Esophagus mucosa (tissue), 1 donor: ENCODE measurements around the gene SORBS1. TPM values are rescaled to one million over a fixed set of nuclear protein-coding genes. Genes with fewer than 3 reads are reported as not detected.

Source experiments
- ATAC-seq: fragments of 200-7000 bp; cut with Tn5 transposase; one replicate; pipeline ENCODE4 v1.9.1; 2020
- total RNA-seq: library from RNA; stranded (reverse); gene quantifications from one replicate; pipeline ENCODE4 v1.2.4, GENCODE V29; 2023
- donor health status: DM: yes; HTN: yes; CAD: no.

Gene SORBS1
- total RNA-seq: 23.2 TPM

- ATAC-seq: peak; percentile 100
Measured at GRCh38 chr10:95561177-95561863, at the start of gene SORBS1. SORBS1 (minus strand) TSS chr10:95561371; CDS start chr10:95441135, 120,236 bp downstream.

GRCh38 chr10:95610727-95611126, 49.6 kb upstream of the SORBS1 start:
- no peak for ATAC-seq

GRCh38 chr10:95606922-95607321, 45.8 kb upstream of the SORBS1 start:
- no peak for ATAC-seq

GRCh38 chr10:95605163-95605562, 44.0 kb upstream of the SORBS1 start:
- ATAC-seq: no peak

GRCh38 chr10:95604630-95605029, 43.5 kb upstream of the SORBS1 start:
- ATAC-seq: no peak

- no peak for ATAC-seq
Measured at GRCh38 chr10:95602382-95602781, 41.2 kb upstream of the SORBS1 start.

GRCh38 chr10:95601116-95601719, 40.0 kb upstream of the SORBS1 start:
- peak; percentile 96 for ATAC-seq

- no peak for ATAC-seq
Measured at GRCh38 chr10:95600158-95600557, 39.0 kb upstream of the SORBS1 start.

GRCh38 chr10:95597788-95598187, 36.6 kb upstream of the SORBS1 start:
- ATAC-seq: no peak

GRCh38 chr10:95588025-95588424, 26.9 kb upstream of the SORBS1 start:
- peak; percentile 99 for ATAC-seq

GRCh38 chr10:95579835-95580535, 18.8 kb upstream of the SORBS1 start:
- no peak for ATAC-seq

- ATAC-seq: peak; percentile 57
Measured at GRCh38 chr10:95579292-95579691, 18.1 kb upstream of the SORBS1 start.

- ATAC-seq: no peak
Measured at GRCh38 chr10:95578619-95579018, 17.4 kb upstream of the SORBS1 start.

GRCh38 chr10:95574649-95575365, 13.6 kb upstream of the SORBS1 start:
- no peak for ATAC-seq

- peak; percentile 91 for ATAC-seq
Measured at GRCh38 chr10:95573964-95574604, 12.9 kb upstream of the SORBS1 start.

GRCh38 chr10:95573527-95573926, 12.4 kb upstream of the SORBS1 start:
- ATAC-seq: no peak

- no peak for ATAC-seq
Measured at GRCh38 chr10:95572131-95572820, 11.1 kb upstream of the SORBS1 start.

- ATAC-seq: no peak
Measured at GRCh38 chr10:95571390-95571789, 10.2 kb upstream of the SORBS1 start.

- no peak for ATAC-seq
Measured at GRCh38 chr10:95569368-95569767, 8.2 kb upstream of the SORBS1 start.

- no peak for ATAC-seq
Measured at GRCh38 chr10:95567903-95568630, 6.9 kb upstream of the SORBS1 start.

GRCh38 chr10:95566136-95566535, 5.0 kb upstream of the SORBS1 start:
- no peak for ATAC-seq
